HCT116 (cell line): ENCODE data around the gene MALRD1. TPM values are rescaled to one million over a fixed set of nuclear protein-coding genes. Genes with fewer than 3 reads are reported as not detected.

Source experiments
- ATAC-seq: fragments of 200-7000 bp; cut with Tn5 transposase; 2 replicates; pipeline ENCODE4 v1.9.1; 2020; ENCODE audit warnings: mild to moderate bottlenecking, moderate library complexity
- BruUV-seq: library from RNA; stranded (reverse); fragments of 400-500 nt; replicated peaks from 2 replicates; lab custom pipeline; 2021; lab: Mats Ljungman, UMichigan
- CTCF ChIA-PET: fragments of 300-600 bp; sonication (Branson Sonifier 250); formaldehyde crosslinking; loops from one replicate; lab custom pipeline; 2021; ENCODE audit warnings: antibody characterized with exemption; lab: Charles Lee
- POLR2A ChIA-PET: fragments of 300-600, 350-600 bp; sonication (Branson Sonifier 250); formaldehyde crosslinking; loops from one replicate; lab custom pipeline; 2021; ENCODE audit warnings: antibody characterized with exemption; lab: Charles Lee
- RAD21 ChIA-PET, 2 experiments: fragments of 300-600 bp; sonication (Branson Sonifier 250); formaldehyde crosslinking; loops; one replicate each; lab custom pipeline; 2023; ENCODE audit warnings: low total read pairs in 2 of 2; ENCODE audit not compliant: uncharacterized antibody in 2 of 2, unreplicated experiment in 2 of 2, low non-redundant PET in 1 of 2; lab: Charles Lee
- DNase-seq: peaks from one replicate; pipeline ENCODE4 v3.0.0-alpha.2; 2010; ENCODE audit warnings: low read depth, low spot score
- H2AFZ ChIP-seq: fragments of 200-600 bp; shearing (Covaris generic), sonication (generic); 2 replicates; pipeline ENCODE4 v1.6.1; 2017; ENCODE audit warnings: low read depth, mixed run types, mixed read lengths, antibody characterized with exemption, low read length; ENCODE audit not compliant: poor library complexity, severe bottlenecking
- H3K27ac ChIP-seq: 2 replicates; pipeline ENCODE4 v1.5.1; 2012; ENCODE audit warnings: low read depth, low read length
- H3K27me3 ChIP-seq: fragments of 200-600 bp; sonication (generic); 2 replicates; pipeline ENCODE4 v1.6.1; 2016; ENCODE audit warnings: mixed run types, low read length, mixed read lengths; ENCODE audit not compliant: insufficient read depth
- H3K36me3 ChIP-seq, 2 experiments: fragments of 200-500 bp in 1 of 2; fragments of 200-600 bp in 1 of 2; sonication (Bioruptor generic) in 1 of 2; sonication (generic) in 1 of 2; 2 replicates each; pipeline versions ENCODE4 v1.5.1 to v1.6.1; 2014 to 2016; ENCODE audit warnings: low read length in 2 of 2, inconsistent platforms in 1 of 2, mixed read lengths in 1 of 2, mixed run types in 1 of 2; ENCODE audit not compliant: insufficient read depth in 2 of 2, control insufficient read depth in 1 of 2
- H3K4me1 ChIP-seq, 2 experiments: fragments of 200-600 bp in 1 of 2; sonication (generic) in 1 of 2; 2 replicates each; pipeline versions ENCODE4 v1.5.1 to v1.6.1; 2012 to 2017; ENCODE audit warnings: low read length in 2 of 2, inconsistent platforms in 1 of 2, mild to moderate bottlenecking in 1 of 2, mixed read lengths in 1 of 2, mixed run types in 1 of 2, moderate library complexity in 1 of 2; ENCODE audit not compliant: insufficient read depth in 2 of 2, control insufficient read depth in 1 of 2
- H3K4me2 ChIP-seq: fragments of 200-600 bp; sonication (generic); 2 replicates; pipeline ENCODE4 v1.6.1; 2017; ENCODE audit warnings: mixed run types, low read length, mixed read lengths
- H3K4me3 ChIP-seq, 2 experiments: fragments of 200-600 bp in 1 of 2; sonication (generic) in 1 of 2; replicated peaks in 1 of 2; 2 replicates each; pipeline ENCODE4 v1.5.1; 2011 to 2016; ENCODE audit warnings: low read length in 2 of 2, control low read depth in 1 of 2, low read depth in 1 of 2, mild to moderate bottlenecking in 1 of 2, mixed read lengths in 1 of 2, mixed run types in 1 of 2
- H3K79me2 ChIP-seq: fragments of 200-600 bp; sonication (generic); 2 replicates; pipeline ENCODE4 v1.6.1; 2017; ENCODE audit warnings: mild to moderate bottlenecking, mixed run types, low read length, moderate library complexity, mixed read lengths; ENCODE audit not compliant: insufficient read depth
- H3K9ac ChIP-seq: fragments of 200-600 bp; sonication (generic); 2 replicates; pipeline ENCODE4 v1.6.1; 2016; ENCODE audit warnings: low read length, mixed read lengths
- H3K9me2 ChIP-seq: fragments of 200-600 bp; sonication (generic), shearing (Covaris generic); 2 replicates; pipeline ENCODE4 v1.6.1; 2017; ENCODE audit warnings: mixed run types, mild to moderate bottlenecking, moderate library complexity; ENCODE audit not compliant: insufficient read depth
- H3K9me3 ChIP-seq, 2 experiments: fragments of 200-500 bp in 1 of 2; fragments of 200-600 bp in 1 of 2; sonication (Bioruptor generic) in 1 of 2; sonication (generic) in 1 of 2; 2 replicates each; pipeline ENCODE4 v1.6.1; 2014 to 2017; ENCODE audit warnings: low read length in 2 of 2, mixed read lengths in 2 of 2, inconsistent platforms in 1 of 2, low read depth in 1 of 2, mild to moderate bottlenecking in 1 of 2, mixed run types in 1 of 2, moderate library complexity in 1 of 2; ENCODE audit not compliant: control insufficient read depth in 1 of 2, insufficient read depth in 1 of 2
- H4K20me1 ChIP-seq: fragments of 200-600 bp; sonication (generic), shearing (Covaris generic); 2 replicates; pipeline ENCODE4 v1.6.1; 2017; ENCODE audit warnings: mixed run types, mild to moderate bottlenecking, moderate library complexity; ENCODE audit not compliant: insufficient read depth
- EZH2phosphoT487 ChIP-seq: fragments of 200-600 bp; IDR thresholded peaks from 2 replicates; pipeline ENCODE4 v1.6.1; 2018; ENCODE audit warnings: antibody characterized with exemption, borderline replicate concordance
- JUND ChIP-seq: IDR thresholded peaks from 2 replicates; pipeline ENCODE4 v1.6.1; 2012
- POLR2AphosphoS5 ChIP-seq: IDR thresholded peaks from 2 replicates; pipeline ENCODE4 v1.6.1; 2011; ENCODE audit warnings: mild to moderate bottlenecking, low read depth, low read length, moderate library complexity
- SRF ChIP-seq: IDR thresholded peaks from 2 replicates; pipeline ENCODE4 v1.6.1; 2012; ENCODE audit warnings: low read depth
- YY1 ChIP-seq: IDR thresholded peaks from 2 replicates; pipeline ENCODE4 v1.6.1; 2011; ENCODE audit warnings: low read length, low read depth, moderate library complexity, mild to moderate bottlenecking; ENCODE audit not compliant: insufficient replicate concordance; ENCODE audit errors: extremely low read depth
- ZFX ChIP-seq: fragments of 450-650 bp; IDR thresholded peaks from 2 replicates; pipeline ENCODE4 v1.6.1; 2017
- ZNF274 ChIP-seq: fragments of 200-500 bp; sonication (Bioruptor generic); IDR thresholded peaks from 2 replicates; pipeline ENCODE4 v1.6.1; 2014; ENCODE audit warnings: mild to moderate bottlenecking, low read depth, low read length, inconsistent platforms
- intact Hi-C: fragments of 100-400 bp; cut with micrococcal nuclease; formaldehyde crosslinking; loops from 2 replicates; pipeline ENCODE4 v1.10.0; 2022
- total RNA-seq: library from RNA; stranded (reverse); gene quantifications from one replicate; pipeline ENCODE4 v1.2.1, GENCODE V29; 2021; ENCODE audit not compliant: unreplicated experiment
- TF ChIP-seq, protein P1 (sequence below): IDR thresholded peaks from 2 replicates; pipeline ENCODE4 v1.6.1; 2011; ENCODE audit warnings: mild to moderate bottlenecking, low read length, moderate library complexity; ENCODE audit not compliant: insufficient replicate concordance; ENCODE audit errors: extremely low read depth

MALRD1 gene
- total RNA-seq, 1 experiment from 2014 or later, result not detected

DNA sequence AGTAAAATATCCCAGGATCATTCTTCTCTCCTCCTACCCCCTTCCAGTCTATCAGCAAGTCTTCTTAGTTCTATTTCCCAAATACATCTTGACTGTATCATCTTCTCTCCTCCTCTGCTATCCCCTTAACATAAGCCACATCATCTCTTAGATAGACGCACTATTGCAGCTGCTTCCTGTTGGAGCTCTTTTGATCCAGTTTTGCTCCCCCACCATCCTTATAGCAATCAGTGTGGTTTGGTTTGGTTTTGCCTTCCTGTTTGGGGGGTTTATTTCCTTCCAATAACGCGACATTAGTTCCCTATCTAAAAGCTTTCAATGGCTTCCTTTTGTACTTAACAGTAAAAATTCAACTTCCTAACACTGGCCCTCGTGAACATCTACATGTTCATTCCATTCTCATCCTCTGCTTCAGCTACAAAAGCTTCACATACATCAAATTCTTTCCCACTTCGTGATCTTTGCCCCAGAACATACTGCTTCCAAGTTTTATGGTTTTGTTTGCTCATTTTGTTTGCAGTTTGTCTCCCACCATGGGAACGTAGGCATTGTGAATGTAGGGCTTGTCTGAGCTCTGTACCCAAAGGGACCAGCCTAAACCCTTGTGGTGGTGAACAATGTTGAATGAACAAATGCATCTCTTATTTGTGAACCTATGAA, 734.0 kb downstream of the MALRD1 start:
- no peak for TF ChIP-seq ZNF274
- TF ChIP-seq POLR2AphosphoS5, result no peak
- TF ChIP-seq JUND, result no peak
- no peak for TF ChIP-seq EZH2phosphoT487
- TF ChIP-seq, protein P1, sequence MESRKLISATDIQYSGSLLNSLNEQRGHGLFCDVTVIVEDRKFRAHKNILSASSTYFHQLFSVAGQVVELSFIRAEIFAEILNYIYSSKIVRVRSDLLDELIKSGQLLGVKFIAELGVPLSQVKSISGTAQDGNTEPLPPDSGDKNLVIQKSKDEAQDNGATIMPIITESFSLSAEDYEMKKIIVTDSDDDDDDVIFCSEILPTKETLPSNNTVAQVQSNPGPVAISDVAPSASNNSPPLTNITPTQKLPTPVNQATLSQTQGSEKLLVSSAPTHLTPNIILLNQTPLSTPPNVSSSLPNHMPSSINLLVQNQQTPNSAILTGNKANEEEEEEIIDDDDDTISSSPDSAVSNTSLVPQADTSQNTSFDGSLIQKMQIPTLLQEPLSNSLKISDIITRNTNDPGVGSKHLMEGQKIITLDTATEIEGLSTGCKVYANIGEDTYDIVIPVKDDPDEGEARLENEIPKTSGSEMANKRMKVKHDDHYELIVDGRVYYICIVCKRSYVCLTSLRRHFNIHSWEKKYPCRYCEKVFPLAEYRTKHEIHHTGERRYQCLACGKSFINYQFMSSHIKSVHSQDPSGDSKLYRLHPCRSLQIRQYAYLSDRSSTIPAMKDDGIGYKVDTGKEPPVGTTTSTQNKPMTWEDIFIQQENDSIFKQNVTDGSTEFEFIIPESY, result no peak
- TF ChIP-seq SRF, result no peak
- TF ChIP-seq ZFX, result no peak
- TF ChIP-seq YY1, result no peak
- Histone ChIP-seq H3K4me1 (no peaks in the 10 kb centered on the region), H3K79me2 (no peaks in the 10 kb centered on the region), H3K27me3 (no peaks in the 10 kb centered on the region), H3K36me3 (no peaks in the 10 kb centered on the region), H3K9me2 (no peaks in the 10 kb centered on the region), H3K9ac (no peak overlapping the region), H3K27ac (no peak overlapping the region), H3K9me3 (peaks cover 6 to 20% of the 10 kb centered on the region in 2 experiments; a peak in 2 of 4 replicates), H3K4me3 (no peak overlapping the region), H2AFZ (no peak overlapping the region), H4K20me1 (no peaks in the 10 kb centered on the region), H3K4me2 (no peak overlapping the region)
- POLR2A ChIA-PET, result no interaction called here
- RAD21 ChIA-PET, result no interaction called here
- ATAC-seq (no peak), DNase-seq (no peak)
- CTCF ChIA-PET, result no interaction called here
- intact Hi-C loops, result no loop called here
- BruUV-seq, result no TSS peak
